Stimulated activated CD8-positive, alpha-beta memory T cell treated with anti-CD3 and anti-CD28 coated beads, Interleukin-15, amount 100 ng/mL, for 24 hours (primary cell): ENCODE data around the gene CC2D2B.
"Not testable (repeated sequence)": the region's sequence is repeated elsewhere in the genome, so short reads cannot be mapped to it uniquely, and the experiment has no call there.

Experiments used
- DNase-seq: peaks from one replicate; pipeline ENCODE4 v3.0.0-alpha.2; 2020; ENCODE audit warnings: low read depth

Gene CC2D2B, protein sequence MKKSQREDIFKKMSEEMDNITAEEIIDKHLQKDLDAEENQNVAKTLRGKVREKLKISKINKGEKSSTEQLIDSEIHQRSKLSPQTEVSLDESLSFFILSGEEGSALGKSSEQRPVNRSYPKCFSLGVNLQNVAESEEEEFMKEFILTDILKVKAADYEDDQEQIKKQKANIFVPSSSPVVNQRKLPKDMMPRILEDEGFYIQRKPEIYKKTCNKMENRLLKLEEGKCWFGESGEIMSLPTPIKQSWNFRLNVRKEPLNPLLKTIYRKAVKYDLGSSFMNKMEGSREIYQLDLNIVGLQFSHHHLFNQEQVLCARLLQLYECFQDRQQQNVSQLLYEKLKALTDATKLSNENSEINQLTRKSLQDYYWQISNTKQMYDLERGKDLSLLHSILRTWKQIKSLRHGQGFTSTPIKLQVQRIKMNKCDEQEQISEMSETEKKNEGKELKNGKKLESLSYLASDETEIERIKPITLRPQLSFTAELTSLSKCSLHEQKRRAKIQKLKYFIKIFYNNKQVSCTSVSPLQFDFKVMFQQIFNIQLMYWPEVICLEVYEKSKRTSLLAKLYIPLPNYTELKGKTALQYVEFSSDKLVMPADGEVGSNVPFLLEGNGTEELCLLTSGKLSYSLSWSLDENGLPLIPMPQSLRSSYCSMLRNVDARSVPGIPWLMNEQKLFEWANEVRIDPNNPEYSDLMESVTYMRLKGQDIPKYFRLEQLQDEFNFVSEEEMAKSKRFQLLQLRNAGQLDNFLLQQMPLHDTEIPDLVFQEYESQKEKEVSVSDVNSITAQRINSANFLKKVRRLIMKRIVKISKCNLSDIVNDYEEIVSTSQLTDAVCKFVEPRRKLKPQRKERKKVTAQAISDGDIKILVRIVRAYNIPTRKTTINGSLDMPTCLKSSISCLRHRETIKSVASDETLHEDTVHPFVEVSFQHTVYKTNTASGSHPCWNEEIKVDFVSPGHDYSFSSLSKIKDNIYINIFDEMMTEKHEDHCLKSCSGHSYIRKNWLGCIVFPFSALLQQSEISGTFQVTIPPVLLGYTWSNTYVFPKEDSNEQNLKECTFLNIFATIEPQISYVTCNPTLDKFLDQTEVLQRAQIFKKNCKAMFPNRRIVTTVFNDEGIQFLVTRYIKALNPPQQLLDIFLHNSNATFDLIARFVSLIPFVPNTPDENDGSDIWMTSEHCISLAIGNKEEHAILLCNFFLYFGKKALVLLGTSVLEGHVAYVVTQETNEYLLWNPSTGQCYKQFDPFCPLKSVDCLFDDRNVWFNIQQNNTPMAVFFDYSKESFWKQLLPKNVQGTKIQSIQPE (N-terminal part only)

GRCh38 chr10:95907456-95908253, at the start of gene CC2D2B:
CC2D2B (plus strand) TSS chr10:95907975; CDS start chr10:95911324, 3,349 bp downstream.
- DNase-seq: peak; percentile 57

DNA sequence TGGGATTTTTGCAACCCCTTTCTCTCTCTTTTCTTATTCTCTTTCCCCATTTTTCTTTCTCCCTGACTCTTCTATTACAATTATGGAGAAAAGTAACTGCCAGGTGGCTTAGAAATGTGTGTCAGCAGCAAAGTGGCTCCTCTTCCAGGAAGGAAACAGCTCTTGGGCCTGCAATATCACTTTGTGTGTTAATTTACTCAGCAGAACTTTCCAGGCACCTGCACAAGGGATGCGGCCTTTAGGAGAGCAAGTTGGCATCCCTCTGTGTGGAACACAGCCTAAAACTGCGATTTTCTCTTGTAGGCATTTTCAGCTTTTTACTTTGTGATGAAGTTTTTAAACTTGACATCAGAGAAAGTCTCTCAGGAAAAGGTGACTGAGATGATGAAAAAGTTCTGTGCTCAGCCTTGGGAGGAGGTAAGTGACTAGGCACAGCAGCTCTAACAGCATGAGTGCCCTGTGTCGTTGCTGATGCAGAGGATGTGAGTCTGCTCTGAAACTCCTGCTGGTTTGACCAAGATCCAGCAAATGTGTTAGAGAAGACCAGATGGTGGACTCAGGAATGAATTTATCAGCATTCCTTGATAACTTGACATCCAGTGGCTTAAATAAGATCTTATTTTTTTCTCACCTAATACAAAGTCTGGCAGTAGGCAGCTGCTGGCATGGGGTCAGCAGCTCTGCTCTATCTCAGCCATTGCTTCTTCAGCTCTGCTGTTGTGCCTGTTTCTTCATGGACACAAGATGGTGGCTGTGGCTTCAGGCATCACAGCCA, 47.4 kb upstream of the CC2D2B start:
- no peak for DNase-seq

DNA sequence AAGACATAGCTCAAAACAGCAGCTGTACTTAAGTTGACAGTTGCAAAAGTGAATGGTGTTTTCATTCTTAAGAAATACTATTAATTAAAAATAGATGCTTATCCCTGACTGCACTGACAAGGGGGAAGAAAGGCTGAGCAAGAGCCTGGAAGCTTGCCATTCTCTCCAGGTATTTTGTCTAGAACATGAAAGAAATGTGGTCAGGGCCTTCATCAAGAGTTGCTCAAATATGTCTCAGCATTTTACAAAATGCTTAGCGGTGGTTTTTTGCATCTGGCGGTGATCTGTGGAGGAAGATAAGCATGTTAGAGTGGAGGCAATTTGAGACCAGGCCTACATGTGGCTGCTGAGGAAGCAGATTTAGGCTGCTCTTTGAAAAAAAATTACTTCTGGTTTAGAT, 46.4 kb upstream of the CC2D2B start:
- DNase-seq: no peak

GRCh38 chr10:95864906-95865813, 42.6 kb upstream of the CC2D2B start:
- no peak for DNase-seq

DNA sequence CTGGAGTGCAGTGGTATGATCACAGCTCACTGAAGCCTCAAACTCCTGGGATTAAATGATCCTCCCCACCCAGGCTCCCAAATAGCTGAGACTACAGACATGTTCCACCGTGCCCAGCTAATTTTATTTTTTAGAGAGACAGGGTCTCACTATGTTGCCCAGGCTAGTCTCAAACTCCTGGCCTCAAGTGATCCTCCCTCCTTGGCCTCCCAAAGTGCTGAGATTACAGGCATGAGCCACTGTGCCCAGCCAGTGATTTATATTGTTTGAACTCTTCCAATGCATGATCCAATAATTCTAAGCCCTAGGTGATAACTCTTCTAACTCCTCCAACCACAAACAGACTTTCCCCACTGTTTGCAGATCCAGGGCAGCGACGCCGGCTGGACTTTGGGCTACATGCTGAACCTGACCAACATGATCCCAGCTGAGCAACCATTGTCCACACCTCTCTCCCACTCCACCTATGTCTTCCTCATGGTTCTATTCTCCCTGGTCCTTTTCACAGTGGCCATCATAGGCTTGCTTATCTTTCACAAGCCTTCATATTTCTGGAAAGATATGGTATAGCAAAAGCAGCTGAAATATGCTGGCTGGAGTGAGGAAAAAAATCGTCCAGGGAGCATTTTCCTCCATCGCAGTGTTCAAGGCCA, 41.8 kb upstream of the CC2D2B start:
- DNase-seq: no peak

- DNase-seq: no peak
Observed at GRCh38 chr10:95866467-95866842, 41.3 kb upstream of the CC2D2B start.

- DNase-seq: no peak
Observed at GRCh38 chr10:95867866-95868265, 39.9 kb upstream of the CC2D2B start.

GRCh38 chr10:95872158-95872711, 35.5 kb upstream of the CC2D2B start:
- DNase-seq: no peak

DNA sequence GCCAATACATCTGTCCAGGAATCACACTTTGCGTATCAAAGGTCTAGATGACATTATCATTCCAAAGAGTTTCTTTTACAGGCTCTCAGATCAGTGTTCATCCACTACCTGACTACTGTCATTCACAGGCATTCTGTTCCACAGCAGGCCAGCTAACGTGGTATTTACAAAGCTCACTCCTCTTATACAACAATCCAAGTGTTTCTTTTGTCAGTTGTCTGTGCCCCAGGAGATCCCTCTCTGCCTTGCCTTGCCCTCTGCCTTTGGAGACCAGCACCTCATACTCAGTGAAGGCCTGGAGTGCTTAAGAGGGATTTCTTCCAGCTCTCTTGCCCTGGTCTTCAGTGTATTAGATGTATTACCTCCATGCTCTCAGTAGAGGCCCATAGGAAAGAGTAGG, 34.6 kb upstream of the CC2D2B start:
- no peak for DNase-seq

DNA sequence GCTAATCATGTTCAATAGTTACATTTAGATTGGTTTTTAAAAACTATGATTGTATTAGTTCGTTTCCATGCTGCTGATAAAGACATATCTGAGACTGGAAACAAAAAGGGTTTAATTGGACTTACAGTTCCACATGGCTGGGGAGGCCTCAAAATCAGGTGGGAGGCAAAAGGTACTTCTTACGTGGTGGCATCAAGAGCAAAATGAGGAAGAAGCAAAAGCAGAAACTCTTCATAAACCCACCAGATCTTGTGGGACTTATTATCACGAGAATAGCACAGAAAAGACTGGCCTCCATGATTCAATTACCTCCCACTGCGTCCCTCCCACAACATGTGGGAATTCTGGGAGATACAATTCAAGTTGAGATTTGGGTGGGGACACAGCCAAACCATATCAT, 34.1 kb upstream of the CC2D2B start:
- no peak for DNase-seq

DNA sequence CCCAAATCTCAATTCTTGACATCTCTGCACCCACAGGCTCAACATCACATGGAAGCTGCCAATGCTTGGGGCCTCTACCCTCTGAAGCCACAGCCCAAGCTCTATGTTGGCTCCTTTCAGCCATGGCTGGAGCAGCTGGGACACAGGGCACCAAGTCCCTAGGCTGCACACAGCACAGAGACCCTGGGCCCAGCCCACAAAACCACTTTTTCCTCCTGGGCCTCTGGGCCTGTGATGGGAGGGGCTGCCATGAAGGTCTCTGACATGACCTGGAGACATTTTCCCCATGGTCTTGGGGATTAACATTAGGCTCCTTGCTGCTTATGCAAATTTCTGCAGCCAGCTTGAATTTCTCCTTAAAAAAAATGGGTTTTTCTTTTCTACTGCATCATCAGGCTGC, 33.0 kb upstream of the CC2D2B start:
- DNase-seq: not testable (repeated sequence)

DNA sequence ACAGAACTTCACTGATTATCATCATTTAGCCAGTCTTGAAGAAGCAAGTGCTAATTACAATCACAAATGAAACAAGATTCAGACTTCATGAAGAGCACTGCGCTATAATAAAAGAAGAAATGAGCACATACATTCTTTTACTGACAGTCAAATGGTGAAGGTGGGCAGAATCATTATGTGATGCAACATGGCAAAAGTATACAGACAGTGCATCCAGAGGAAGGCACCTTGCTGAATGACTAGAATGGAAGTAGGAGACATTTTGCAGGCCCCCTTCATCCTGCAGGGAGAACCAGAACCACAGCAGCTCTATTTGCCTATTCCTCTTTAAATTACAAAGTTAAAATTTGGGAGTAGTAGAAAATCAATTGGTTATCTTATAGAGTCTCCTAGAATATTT, 31.0 kb upstream of the CC2D2B start:
- DNase-seq: no peak

GRCh38 chr10:95877881-95878280, 29.9 kb upstream of the CC2D2B start:
- DNase-seq: no peak

- DNase-seq: no peak
Observed at GRCh38 chr10:95880704-95881103, 27.1 kb upstream of the CC2D2B start.

- DNase-seq: no peak
Observed at GRCh38 chr10:95881316-95881715, 26.5 kb upstream of the CC2D2B start.

GRCh38 chr10:95889830-95890229, 17.9 kb upstream of the CC2D2B start:
- DNase-seq: no peak

DNA sequence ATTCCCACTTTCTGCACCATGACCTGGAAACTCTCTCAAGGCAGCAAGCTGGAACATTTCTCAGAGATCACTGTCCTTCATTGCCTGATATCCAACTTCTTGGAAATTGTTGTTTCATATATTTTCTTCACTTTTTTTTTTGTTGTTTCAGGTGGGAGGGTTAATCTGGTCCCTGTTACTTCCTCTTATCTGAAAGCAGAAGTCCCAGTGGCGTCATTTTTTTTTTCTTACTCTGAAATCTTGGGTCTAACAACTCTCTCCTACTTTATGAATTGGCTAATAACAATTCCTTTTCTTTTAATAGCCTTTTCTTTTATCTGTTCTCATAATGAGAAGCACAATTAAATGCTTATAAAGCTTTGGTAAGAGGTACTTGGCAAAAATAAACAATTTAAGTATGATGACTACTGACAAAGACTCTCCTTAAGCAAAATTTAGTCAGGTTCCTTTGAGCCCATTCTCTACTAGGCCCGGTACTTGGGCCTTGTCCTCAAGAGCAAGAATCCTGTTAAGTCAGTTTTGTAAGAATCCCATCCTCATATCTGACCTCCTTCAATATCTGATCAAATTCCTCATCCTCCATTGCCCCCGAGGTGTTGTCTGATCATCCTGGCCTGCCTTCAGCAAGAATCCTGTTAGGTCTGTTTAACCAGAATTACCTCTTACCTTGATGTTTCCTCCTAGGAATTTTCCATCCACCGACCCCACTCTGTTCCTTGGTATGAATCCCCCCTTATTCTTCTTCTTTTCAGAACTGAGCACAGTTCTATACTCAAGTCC, 11.5 kb upstream of the CC2D2B start:
- no peak for DNase-seq
